ENCODE results near the gene C10orf90.

DNA sequence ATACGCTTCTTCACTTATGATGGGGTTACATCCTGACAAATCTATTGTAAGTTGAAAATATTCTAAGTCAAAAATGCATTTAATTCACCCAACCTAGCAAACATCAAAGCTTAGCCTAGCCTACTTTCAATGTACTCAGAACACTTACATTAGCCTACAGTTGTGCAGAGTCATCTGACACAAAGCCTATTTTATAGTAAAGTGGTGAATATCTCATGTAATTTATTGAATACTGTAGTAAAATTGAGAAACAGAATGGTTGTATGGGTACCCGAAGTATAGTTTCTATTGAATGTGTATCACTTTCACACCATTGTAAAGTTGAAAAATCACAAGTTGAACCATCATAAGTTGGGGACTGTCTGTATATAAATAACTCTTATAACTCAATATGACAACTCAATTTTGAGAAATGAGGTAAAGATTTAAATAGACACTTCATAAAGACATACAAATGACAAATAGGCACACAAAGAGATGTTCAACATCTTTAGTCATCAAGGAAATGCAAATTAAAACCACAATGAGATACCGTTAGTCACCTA is 73.9 kb downstream of the C10orf90 start:
- TF ChIP-seq, protein P1, sequence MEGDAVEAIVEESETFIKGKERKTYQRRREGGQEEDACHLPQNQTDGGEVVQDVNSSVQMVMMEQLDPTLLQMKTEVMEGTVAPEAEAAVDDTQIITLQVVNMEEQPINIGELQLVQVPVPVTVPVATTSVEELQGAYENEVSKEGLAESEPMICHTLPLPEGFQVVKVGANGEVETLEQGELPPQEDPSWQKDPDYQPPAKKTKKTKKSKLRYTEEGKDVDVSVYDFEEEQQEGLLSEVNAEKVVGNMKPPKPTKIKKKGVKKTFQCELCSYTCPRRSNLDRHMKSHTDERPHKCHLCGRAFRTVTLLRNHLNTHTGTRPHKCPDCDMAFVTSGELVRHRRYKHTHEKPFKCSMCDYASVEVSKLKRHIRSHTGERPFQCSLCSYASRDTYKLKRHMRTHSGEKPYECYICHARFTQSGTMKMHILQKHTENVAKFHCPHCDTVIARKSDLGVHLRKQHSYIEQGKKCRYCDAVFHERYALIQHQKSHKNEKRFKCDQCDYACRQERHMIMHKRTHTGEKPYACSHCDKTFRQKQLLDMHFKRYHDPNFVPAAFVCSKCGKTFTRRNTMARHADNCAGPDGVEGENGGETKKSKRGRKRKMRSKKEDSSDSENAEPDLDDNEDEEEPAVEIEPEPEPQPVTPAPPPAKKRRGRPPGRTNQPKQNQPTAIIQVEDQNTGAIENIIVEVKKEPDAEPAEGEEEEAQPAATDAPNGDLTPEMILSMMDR (IDR thresholded peaks at IDR 0.05; ENCODE audit: low read depth, low read length, missing input control) = no peak
- TF ChIP-seq JUND (IDR thresholded peaks at IDR 0.05) (no peak), EGR1 (IDR thresholded peaks at IDR 0.05; ENCODE audit: low read depth in 2 of 2) (no peak), SP1 (IDR thresholded peaks at IDR 0.05) (no peak), TAF1 (conservative IDR thresholded peaks at IDR 0.05) (no peak)
- TF ChIP-seq, protein P2, sequence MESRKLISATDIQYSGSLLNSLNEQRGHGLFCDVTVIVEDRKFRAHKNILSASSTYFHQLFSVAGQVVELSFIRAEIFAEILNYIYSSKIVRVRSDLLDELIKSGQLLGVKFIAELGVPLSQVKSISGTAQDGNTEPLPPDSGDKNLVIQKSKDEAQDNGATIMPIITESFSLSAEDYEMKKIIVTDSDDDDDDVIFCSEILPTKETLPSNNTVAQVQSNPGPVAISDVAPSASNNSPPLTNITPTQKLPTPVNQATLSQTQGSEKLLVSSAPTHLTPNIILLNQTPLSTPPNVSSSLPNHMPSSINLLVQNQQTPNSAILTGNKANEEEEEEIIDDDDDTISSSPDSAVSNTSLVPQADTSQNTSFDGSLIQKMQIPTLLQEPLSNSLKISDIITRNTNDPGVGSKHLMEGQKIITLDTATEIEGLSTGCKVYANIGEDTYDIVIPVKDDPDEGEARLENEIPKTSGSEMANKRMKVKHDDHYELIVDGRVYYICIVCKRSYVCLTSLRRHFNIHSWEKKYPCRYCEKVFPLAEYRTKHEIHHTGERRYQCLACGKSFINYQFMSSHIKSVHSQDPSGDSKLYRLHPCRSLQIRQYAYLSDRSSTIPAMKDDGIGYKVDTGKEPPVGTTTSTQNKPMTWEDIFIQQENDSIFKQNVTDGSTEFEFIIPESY (IDR thresholded peaks at IDR 0.05) = no peak

All from liver (tissue), 3 donors.